Epithelial cell of esophagus (primary cell): ENCODE measurements around the gene STAG2.

ENCODE experiments used
- DNase-seq: peaks from one replicate; pipeline ENCODE4 v3.0.0; 2010; ENCODE audit warnings: low read depth
- H3K4me3 ChIP-seq: 2 replicates; pipeline ENCODE4 v1.5.1; 2011; ENCODE audit warnings: mild to moderate bottlenecking, low read length, control low read depth
- TF ChIP-seq, protein P1 (sequence below): IDR thresholded peaks from 2 replicates; pipeline ENCODE4 v1.5.1; 2011; ENCODE audit warnings: low read depth, mild to moderate bottlenecking, low read length, control low read depth, inconsistent platforms; ENCODE audit not compliant: insufficient read depth; ENCODE audit errors: missing control alignments

Gene STAG2

DNA sequence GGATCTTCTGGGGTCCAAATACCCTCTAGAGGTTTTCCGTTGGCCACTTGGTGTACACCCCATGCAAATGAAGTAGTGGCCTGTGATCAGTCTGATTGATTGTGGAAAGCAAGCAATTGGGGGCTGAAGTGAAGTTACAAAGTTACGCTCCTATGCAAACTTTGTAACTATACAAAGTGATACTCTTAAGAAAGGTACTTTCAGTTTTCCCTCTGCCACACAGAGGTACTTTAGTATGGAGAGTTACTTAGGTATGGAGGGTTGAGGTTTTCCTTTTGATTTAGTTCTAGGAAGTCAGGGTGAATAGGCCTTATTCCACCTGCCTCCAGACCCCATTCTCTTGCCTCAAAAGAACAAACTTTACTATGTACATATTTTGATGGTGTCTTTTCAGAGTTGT lies 28.7 kb downstream of the STAG2 start:
- TF ChIP-seq, protein P1, sequence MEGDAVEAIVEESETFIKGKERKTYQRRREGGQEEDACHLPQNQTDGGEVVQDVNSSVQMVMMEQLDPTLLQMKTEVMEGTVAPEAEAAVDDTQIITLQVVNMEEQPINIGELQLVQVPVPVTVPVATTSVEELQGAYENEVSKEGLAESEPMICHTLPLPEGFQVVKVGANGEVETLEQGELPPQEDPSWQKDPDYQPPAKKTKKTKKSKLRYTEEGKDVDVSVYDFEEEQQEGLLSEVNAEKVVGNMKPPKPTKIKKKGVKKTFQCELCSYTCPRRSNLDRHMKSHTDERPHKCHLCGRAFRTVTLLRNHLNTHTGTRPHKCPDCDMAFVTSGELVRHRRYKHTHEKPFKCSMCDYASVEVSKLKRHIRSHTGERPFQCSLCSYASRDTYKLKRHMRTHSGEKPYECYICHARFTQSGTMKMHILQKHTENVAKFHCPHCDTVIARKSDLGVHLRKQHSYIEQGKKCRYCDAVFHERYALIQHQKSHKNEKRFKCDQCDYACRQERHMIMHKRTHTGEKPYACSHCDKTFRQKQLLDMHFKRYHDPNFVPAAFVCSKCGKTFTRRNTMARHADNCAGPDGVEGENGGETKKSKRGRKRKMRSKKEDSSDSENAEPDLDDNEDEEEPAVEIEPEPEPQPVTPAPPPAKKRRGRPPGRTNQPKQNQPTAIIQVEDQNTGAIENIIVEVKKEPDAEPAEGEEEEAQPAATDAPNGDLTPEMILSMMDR = no peak
- H3K4me3 ChIP-seq = no peak overlapping the region
- DNase-seq = no peak

DNA sequence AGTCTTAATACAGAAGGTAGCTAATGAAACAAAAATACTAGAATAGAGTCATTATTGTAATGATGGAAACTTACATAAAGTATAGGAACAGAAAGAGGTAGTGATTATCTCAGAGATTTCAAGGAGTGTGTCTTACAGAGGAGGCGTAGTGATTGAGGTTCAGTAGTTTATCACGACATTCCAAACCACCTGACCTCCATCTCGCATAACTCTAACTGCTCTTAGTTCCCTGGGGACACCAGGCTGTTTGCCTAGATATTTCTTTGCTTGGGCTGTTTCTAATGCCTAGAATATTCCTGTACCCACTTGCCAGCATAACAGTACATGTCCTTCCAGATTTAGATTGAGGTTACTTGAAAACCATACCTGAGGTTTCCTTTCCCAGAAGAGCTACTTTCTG lies 29.1 kb downstream of the STAG2 start:
- no peak overlapping the region for H3K4me3 ChIP-seq
- TF ChIP-seq, protein P1 = no peak
- no peak for DNase-seq

DNA sequence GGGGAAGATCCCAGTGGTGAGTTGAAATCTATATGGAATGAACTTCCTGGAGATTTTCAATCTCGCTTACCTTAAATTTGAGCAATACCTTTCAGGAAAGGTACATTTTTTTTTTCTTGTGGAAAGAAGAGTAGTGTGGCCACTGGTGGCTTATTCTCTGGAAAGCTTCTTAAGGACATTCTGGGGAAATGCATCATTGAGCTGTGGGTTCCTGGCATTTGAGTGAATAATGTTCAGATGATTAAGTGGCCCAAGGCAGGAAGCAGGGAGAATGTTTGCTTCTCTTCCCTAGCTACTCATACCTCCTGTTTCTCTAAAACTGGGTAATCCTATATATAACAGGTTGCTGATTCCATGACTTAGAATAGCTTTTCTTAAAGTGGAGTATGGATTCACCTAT lies 31.8 kb downstream of the STAG2 start:
- TF ChIP-seq, protein P1 = no peak
- no peak overlapping the region for H3K4me3 ChIP-seq
- DNase-seq = peak; percentile 86

GRCh38 chrX:123993904-123994635 lies 32.6 kb downstream of the STAG2 start:
- no peak overlapping the region for H3K4me3 ChIP-seq
- TF ChIP-seq, protein P1 = no peak
- no peak for DNase-seq

GRCh38 chrX:123994730-123995129 lies 33.2 kb downstream of the STAG2 start:
- DNase-seq = no peak
- H3K4me3 ChIP-seq = no peak overlapping the region
- TF ChIP-seq, protein P1 = no peak

DNA sequence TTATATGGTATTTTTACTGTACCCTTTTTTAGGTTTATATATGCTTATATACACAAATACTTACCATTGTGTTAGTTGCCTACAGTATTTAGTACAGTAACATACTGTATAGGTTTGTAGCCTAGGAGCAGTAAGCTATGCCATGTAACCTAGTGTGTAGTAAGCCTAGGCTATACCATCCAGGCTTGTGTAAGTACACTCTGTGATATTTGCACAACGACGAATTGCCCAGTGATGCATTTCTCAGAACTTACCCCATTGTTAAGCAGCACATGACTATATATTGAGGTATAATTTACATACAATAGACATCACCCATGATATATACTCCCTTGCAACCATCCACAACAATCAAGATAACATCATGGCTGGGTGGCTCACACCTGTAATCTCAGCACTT lies 40.1 kb downstream of the STAG2 start:
- no peak overlapping the region for H3K4me3 ChIP-seq
- DNase-seq = peak; percentile 8
- TF ChIP-seq, protein P1 = no peak

GRCh38 chrX:124005228-124005627 lies 43.7 kb downstream of the STAG2 start:
- no peak overlapping the region for H3K4me3 ChIP-seq
- DNase-seq = no peak
- TF ChIP-seq, protein P1 = no peak
